Caki2 (cell line): ENCODE data around the gene PNRC1. TPM values are rescaled to one million over a fixed set of nuclear protein-coding genes. Genes with fewer than 3 reads are reported as not detected.
"Not testable (repeated sequence)": the region's sequence is repeated elsewhere in the genome, so short reads cannot be mapped to it uniquely, and the experiment has no call there.

Source experiments
- DNase-seq: peaks from one replicate; pipeline ENCODE4 v3.0.0-alpha.2; 2015; ENCODE audit warnings: low read depth
- in situ Hi-C: cut with HindIII; loops from 2 replicates; pipeline ENCODE4 v1.10.0; 2016; ENCODE audit warnings: low sequenced_read_pairs, low pct_unique_long_range_greater_than_20kb, mixed read lengths
- total RNA-seq: library from RNA; depleted of rRNA; stranded (reverse); fragments of >200 nt; shearing (Covaris generic); gene quantifications from 2 replicates; pipeline ENCODE4 v1.2.3, GENCODE V29; 2014; ENCODE audit warnings: low replicate concordance

PNRC1 gene
- total RNA-seq, 1 experiment from 2014 or later = 31.7 TPM

DNA sequence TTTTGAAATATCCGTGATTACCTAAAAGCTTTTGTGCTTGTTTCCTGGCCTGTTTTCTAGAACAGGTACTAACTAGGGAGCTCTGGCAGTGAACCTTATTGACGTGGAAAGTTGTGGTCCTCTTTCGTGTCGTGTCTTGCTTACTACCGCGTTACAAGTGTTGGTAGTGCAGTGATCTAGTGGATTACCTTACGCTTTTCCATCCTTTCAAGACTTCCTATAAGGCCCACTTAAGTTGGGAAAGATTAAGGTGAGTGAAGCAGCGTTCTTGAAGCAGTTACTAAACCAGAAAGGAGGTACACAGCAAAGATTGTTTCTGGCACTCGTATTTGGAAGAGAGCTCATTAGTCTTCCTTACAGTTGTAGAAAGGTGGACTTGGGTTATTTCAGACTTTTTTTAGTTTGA, 1.9 kb downstream of the PNRC1 start:
- DNase-seq = peak; percentile 39
- in situ Hi-C loops = no loop called here

GRCh38 chr6:89084542-89084941, 4.0 kb downstream of the PNRC1 start:
- no peak for DNase-seq
- in situ Hi-C loops = no loop called here

- DNase-seq = no peak
- in situ Hi-C loops = no loop called here
Measured at GRCh38 chr6:89084954-89085353, 4.4 kb downstream of the PNRC1 start.

DNA sequence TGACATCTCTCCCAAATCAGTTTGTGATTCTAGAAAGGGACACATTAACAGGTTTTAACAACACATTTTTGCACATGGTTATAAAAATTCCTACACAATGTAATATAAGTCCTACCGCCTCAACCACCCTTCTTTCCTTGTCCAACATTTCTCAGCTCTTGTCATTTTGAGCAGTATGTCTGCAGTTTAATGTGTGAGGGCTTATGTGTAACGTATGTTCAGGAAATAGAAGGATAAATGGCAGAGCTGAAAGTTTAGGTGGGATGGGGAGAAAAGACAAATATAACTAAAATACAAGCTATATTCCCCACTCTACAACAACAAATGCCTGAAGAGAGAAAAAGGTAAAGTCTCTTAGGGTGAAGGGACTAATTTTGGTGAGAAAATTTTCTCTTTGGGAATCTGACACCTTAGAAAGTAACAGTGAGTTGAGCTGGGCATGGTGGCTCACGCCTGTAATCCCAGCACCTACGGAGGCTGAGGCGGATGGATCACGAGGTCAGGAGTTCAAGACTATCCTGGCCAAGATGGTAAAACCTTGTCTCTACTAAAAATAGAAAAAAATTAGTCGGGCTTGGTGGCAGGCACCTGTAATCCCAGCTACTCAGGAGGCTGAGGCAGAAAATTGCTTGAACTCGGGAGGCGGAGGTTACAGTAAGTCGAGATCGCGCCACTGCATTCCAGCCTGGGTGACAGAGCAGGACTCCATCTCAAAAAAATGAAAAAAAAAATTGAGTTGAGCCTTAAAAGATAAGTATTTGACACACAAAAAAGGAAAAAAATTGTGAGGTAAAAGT, 5.1 kb downstream of the PNRC1 start:
- DNase-seq = no peak
- in situ Hi-C loops = no loop called here

- in situ Hi-C loops = no loop called here
- no peak for DNase-seq
Measured at GRCh38 chr6:89087881-89088280, 7.3 kb downstream of the PNRC1 start.

DNA sequence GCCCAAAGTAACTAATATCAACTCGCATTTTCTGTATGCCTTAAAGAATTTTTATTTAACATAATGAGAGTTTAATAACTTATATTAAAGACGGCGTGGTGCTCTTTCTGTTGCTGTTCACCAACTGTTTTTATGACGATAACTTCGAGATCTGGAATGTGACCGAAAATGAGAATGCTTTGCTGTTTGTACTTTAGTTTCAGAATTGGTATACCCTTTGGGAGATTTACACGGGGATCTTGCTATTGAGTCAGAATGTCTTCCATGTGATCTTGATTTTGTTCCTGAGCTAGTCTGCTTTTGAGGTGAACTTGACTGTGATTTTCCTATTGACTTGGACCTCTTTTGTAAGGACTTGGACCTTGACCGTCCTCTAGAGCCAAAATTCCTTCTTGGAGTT, 17.9 kb downstream of the PNRC1 start:
- DNase-seq = no peak

DNA sequence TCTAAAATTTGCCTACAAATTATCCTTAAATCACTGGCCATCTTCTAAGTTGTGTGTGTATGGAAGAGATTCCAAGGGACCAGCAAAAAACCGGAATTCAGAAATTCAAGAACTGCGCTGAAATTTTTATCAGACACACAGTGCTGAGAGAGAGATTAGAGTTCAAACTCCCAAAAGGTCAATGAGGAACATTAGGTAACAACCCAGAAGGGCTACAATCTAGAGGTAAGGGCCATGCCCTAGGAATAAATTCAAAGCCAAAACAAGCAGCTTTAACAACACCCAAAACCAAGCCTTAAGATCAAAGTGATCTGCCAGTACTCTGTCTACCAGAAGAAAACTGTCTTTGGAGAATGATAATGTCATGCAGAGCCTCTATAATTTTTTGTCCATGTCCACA, 19.6 kb downstream of the PNRC1 start:
- no peak for DNase-seq
- in situ Hi-C loops = no loop called here

More for the DNA sequence above, 17.9 kb downstream of the PNRC1 start:
- in situ Hi-C loops = no loop called here

- in situ Hi-C loops = no loop called here
- DNase-seq = no peak
Measured at GRCh38 chr6:89110284-89110683, 29.7 kb downstream of the PNRC1 start.

- DNase-seq = no peak
- in situ Hi-C loops = no loop called here
Measured at GRCh38 chr6:89111933-89112332, 31.4 kb downstream of the PNRC1 start.

DNA sequence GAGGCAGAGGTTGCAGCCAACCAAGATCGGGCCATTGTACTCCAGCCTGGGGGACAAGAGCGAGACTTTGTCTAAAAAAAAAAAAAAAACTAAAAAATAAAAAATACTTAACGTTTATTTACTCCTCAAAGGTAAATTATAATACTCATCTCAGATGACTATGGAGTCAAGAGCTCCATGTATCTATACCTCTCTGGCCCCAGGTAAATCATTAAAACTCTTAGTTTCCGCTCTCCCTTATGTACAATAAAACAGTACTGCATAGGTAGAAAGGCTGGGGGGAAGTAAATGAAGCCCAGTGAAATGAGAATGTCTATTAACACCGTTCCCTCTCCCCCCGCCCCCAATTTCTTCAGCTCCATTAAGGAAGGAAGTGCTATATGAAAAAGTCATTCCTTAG, 36.2 kb downstream of the PNRC1 start:
- in situ Hi-C loops = no loop called here
- no peak for DNase-seq

- DNase-seq = peak; percentile 55
- in situ Hi-C loops = no loop called here
Measured at GRCh38 chr6:89117211-89118108, 36.9 kb downstream of the PNRC1 start, which contains the start of gene SRSF12. SRSF12 (minus strand) TSS chr6:89118071; CDS start chr6:89117887, 184 bp downstream.

GRCh38 chr6:89118931-89119330, 38.4 kb downstream of the PNRC1 start:
- in situ Hi-C loops = no loop called here
- DNase-seq = no peak

DNA sequence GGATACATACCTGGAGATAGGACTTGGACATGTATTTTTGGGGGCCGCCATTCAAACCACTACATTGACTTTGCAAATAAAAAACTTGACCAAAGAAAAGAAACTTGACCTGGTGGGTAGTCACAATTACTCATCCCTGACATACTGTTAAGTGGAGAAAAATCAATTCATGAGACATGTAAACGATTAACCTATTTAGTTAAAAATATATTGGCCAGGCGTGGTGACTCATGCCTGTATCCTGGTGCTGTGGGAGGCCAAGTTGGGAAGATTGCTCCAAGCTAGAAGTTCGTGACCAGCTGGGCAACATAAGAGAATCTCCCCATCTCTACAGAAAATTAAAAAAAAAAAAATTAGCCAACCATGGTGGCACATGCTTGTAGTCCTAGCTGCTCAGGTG, 39.8 kb downstream of the PNRC1 start:
- in situ Hi-C loops = no loop called here
- peak; percentile 93 for DNase-seq

DNA sequence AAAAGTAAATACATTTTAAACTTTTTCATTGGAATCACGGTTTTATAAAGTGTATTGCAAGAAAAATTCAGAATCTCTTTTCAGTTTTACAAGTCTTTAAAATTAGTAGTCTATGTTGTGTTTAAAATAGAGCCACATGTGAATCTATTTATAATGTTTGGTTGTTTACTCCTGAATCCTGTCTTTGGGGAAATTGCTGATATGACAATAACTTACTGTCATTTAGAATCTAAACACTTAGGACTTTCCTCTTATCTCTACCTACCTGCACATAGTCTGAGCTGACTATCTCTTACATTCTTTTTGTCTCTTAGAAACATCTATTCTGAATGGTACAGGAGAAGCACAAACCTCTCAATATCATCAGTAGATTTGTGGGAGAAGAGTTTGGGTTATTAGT, 41.4 kb downstream of the PNRC1 start:
- in situ Hi-C loops = no loop called here
- DNase-seq = no peak

GRCh38 chr6:89122625-89123024, 42.1 kb downstream of the PNRC1 start:
- peak; percentile 41 for DNase-seq
- in situ Hi-C loops = no loop called here

- DNase-seq, in situ Hi-C loops: not testable (repeated sequence)
Measured at GRCh38 chr6:89128256-89128671, 47.7 kb downstream of the PNRC1 start.

GRCh38 chr6:89131599-89131998, 51.0 kb downstream of the PNRC1 start:
- in situ Hi-C loops = no loop called here

GRCh38 chr6:89132057-89132456, 51.5 kb downstream of the PNRC1 start:
- no peak for DNase-seq
- in situ Hi-C loops = no loop called here

More at GRCh38 chr6:89131599-89131998, 51.0 kb downstream of the PNRC1 start:
- no peak for DNase-seq

DNA sequence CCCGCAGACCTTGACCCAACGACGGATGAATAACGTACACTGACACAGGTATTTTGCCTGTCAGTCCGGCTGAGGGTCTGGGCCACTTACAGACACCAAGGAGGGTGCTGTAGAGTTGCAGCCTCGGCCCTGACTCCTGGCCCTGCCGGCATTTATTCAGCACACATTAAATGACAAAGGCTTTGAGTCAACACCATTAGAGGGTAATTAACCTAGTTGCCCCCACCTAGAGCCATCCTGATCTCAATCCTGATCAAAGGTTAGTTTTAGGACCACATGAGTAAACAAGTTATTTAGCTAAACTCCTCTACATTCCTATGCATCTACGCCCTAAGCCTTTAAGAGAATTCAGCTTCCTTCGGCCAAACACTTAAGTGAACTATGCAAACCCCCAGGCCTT, 53.4 kb downstream of the PNRC1 start:
- no peak for DNase-seq
- in situ Hi-C loops = no loop called here
